Dendritic cell treated with granulocyte-macrophage colony-stimulating factor and Interleukin-4, amounts not matched to agents 40 ng/mL and 50 ng/mL, for 4 days (primary cell): ENCODE data around the gene CCDC24.

ENCODE experiments used
- H3K27ac Mint-ChIP-seq: one replicate; pipeline ENCODE4 v1.8.0; 2022; ENCODE audit warnings: mild to moderate bottlenecking, mixed read lengths
- H3K27me3 Mint-ChIP-seq: one replicate; pipeline ENCODE4 v1.8.0; 2022; ENCODE audit warnings: mild to moderate bottlenecking, mixed read lengths
- H3K36me3 Mint-ChIP-seq: one replicate; pipeline ENCODE4 v1.8.0; 2022; ENCODE audit warnings: low read depth, mixed read lengths
- H3K4me1 Mint-ChIP-seq: one replicate; pipeline ENCODE4 v1.8.0; 2022; ENCODE audit warnings: low read depth, mixed read lengths
- H3K4me3 Mint-ChIP-seq: one replicate; pipeline ENCODE4 v1.8.0; 2022; ENCODE audit warnings: mild to moderate bottlenecking, moderate library complexity, mixed read lengths
- H3K9me3 Mint-ChIP-seq: one replicate; pipeline ENCODE4 v1.8.0; 2022; ENCODE audit warnings: mixed read lengths
- intact Hi-C: fragments of 100-400 bp; cut with micrococcal nuclease; formaldehyde crosslinking; loops from one replicate; pipeline ENCODE4 v1.15.0; 2022

Gene CCDC24

DNA sequence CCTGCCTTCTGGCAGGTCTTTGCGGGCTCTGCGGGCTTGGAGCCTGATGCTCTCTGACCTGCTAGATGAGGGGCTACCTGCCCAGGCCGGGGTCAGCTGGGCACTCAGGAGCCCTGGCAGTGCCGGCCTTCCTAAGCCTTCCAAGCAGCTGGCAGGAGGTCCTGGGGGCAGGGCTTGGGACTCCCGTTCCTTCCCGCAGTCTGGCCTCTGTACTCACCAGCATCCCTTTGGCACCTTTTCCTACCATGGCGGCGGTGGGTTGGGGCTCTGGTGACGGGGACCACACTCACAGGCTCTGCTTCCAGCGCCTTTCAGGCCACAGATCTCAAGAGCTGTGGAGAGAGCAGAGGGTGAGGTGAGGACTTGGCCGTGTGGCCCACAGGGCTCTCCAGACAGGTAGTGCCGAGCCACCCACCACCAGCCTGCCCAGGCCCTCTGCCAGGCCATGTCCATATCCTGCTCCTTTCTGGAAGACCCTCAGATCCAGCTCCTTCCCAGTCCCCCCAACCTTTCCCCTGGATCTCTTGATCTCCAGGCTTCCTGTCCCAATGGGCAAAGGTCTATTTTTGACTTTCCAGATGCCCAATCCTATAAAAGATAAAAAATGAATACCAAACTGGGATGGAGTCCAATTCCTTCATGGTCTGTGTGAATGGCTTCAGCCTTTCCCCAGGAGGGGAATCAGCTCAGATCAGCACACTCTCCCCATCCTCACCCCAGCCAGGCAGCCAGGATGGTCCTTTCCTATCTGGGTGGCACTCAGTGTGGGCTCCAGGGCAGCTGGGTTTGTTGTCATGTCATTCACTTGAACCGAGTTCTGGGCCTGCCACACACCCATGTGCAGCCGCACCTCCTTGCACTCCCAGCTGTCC is 32.9 kb downstream of the CCDC24 start:
- intact Hi-C loops = no loop called here
- no peak overlapping the region for H3K4me3 Mint-ChIP-seq
- H3K27me3 Mint-ChIP-seq = peaks cover 12% of the 10 kb centered on the region
- H3K4me1 Mint-ChIP-seq = peaks cover 16% of the 10 kb centered on the region
- no peaks in the 10 kb centered on the region for H3K36me3 Mint-ChIP-seq
- H3K27ac Mint-ChIP-seq = no peak overlapping the region
- H3K9me3 Mint-ChIP-seq = no peaks in the 10 kb centered on the region

DNA sequence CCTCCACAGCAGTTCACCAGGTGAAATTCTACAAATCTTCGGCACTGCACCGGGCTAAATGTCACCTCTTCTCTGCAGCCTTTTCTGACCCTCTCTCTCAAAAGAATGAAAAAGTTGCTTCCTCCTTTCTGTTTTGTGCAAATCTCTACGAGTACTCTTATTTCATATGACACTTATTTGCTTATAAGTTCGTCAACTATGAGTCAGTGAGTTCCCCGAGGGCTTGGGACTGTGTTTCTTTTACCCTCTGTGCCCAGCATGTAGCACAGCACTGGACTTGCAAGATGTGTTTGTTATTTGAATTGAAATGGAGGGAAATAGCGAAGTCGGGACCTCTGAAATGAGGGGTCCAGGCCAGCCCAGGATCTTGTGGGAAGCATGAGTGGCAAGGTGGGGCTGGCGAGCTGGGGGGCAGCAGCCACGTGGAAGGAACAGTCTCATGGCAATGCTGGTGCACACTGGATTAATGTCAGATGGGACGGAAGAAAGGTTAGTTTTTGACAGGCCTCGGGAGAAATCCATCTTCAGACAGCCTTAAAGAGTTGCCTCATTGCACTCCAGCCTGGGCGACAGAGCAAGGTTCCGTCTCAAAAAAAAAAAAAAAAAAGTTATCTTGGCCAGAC is 33.6 kb downstream of the CCDC24 start:
- peaks cover 4% of the 10 kb centered on the region for H3K36me3 Mint-ChIP-seq
- peaks cover 23% of the 10 kb centered on the region for H3K4me1 Mint-ChIP-seq
- no peak overlapping the region for H3K4me3 Mint-ChIP-seq
- H3K9me3 Mint-ChIP-seq = no peaks in the 10 kb centered on the region
- H3K27ac Mint-ChIP-seq = no peak overlapping the region
- H3K27me3 Mint-ChIP-seq = peaks cover 15% of the 10 kb centered on the region
- intact Hi-C loops = no loop called here

GRCh38 chr1:44025816-44026215 is 34.4 kb downstream of the CCDC24 start:
- H3K4me1 Mint-ChIP-seq = peaks cover 24% of the 10 kb centered on the region
- H3K36me3 Mint-ChIP-seq = peaks cover 4% of the 10 kb centered on the region
- no peak overlapping the region for H3K4me3 Mint-ChIP-seq
- H3K27me3 Mint-ChIP-seq = peaks cover 19% of the 10 kb centered on the region
- H3K27ac Mint-ChIP-seq = no peak overlapping the region
- intact Hi-C loops = no loop called here
- no peaks in the 10 kb centered on the region for H3K9me3 Mint-ChIP-seq

DNA sequence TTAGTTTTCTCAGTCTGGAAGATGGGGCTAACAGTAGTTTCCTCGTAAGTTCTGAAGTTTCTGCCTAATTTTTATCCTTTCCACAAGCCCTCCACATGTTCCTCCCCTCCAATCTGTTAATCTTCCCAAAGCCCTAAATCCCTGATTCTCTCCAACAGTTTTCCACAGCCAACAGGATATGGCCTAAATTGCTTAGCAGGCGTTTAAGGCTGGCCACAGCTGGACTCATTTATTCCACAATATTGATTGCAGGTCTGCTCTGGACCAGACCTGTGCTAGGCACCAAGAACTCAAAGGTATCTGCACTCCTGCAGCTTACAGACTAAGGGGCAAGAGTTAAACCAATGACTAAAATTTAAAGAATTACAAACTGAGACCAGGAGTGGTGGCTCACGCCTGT is 35.9 kb downstream of the CCDC24 start:
- intact Hi-C loops = no loop called here
- H3K9me3 Mint-ChIP-seq = no peaks in the 10 kb centered on the region
- no peak overlapping the region for H3K27ac Mint-ChIP-seq
- H3K36me3 Mint-ChIP-seq = peaks cover 4% of the 10 kb centered on the region
- peaks cover 34% of the 10 kb centered on the region for H3K4me1 Mint-ChIP-seq
- no peak overlapping the region for H3K4me3 Mint-ChIP-seq
- peaks cover 34% of the 10 kb centered on the region for H3K27me3 Mint-ChIP-seq

DNA sequence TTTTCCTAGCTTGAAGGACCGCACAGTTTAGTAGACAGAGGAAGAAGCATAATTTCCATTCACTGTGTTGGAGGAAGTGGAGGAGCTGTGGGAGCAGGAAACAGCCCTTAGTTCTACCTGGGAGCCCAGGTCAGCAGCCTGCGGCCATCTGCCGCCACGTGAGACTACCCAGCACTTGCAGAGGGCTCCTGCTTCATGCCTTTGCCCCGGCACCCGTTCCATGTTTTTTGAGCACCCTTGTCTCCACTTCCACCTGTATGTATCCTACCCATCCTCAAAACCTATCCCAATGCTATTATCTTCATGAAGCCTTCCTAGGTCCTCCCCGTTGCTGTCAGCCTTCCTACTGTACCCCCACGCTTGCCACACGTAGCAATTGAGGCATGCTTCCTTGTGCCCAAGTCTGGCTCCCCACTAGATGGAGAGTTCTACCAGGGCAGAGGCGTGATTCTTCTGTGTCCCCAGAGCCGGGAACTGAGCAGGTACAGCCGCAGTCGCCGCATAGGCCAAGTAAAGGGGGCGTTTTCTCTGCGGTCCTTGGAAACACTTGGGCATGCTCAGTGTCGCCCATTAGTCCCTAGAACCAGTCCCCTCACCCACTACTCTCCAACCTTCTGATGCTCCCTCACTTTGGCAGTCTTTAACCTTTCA is 38.0 kb downstream of the CCDC24 start:
- Mint-ChIP-seq H3K27ac (peak overlapping the region; percentile 83), H3K36me3 (peaks cover 4% of the 10 kb centered on the region), H3K4me3 (peak overlapping the region; percentile 93), H3K4me1 (peaks cover 34% of the 10 kb centered on the region), H3K27me3 (peaks cover 44% of the 10 kb centered on the region), H3K9me3 (no peaks in the 10 kb centered on the region)
- intact Hi-C loops = no loop called here

- intact Hi-C loops = loop anchor here (10.0 kb wide), 1 partner anchor 85 kb away; the partner anchor contains the start of gene IPO13
- Mint-ChIP-seq H3K27ac (peak overlapping the region; percentile 83), H3K9me3 (no peaks in the 10 kb centered on the region), H3K36me3 (peaks cover 4% of the 10 kb centered on the region), H3K4me3 (peak overlapping the region; percentile 93), H3K4me1 (peaks cover 34% of the 10 kb centered on the region), H3K27me3 (peaks cover 44% of the 10 kb centered on the region)
Observed at GRCh38 chr1:44029911-44030604, 38.7 kb downstream of the CCDC24 start.

- no peaks in the 10 kb centered on the region for H3K9me3 Mint-ChIP-seq
- intact Hi-C loops = loop anchor here (10.0 kb wide), 1 partner anchor 86 kb away; the partner anchor contains the start of gene IPO13
Observed at GRCh38 chr1:44030605-44031251, 39.3 kb downstream of the CCDC24 start.

GRCh38 chr1:44031252-44032169 is 40.1 kb downstream of the CCDC24 start, which contains the start of gene SLC6A9:
Gene SLC6A9 (minus strand): TSS chr1:44031462. CDS start chr1:44024277, 7,185 bp downstream.
- intact Hi-C loops = loop anchor here (10.0 kb wide), 1 partner anchor 87 kb away; the partner anchor contains the start of gene IPO13
- Mint-ChIP-seq H3K4me3 (peak within 1 kb of the TSS; percentile 78), H3K27ac (peak within 1 kb of the TSS; percentile 83), H3K36me3 (peaks cover 4% of the 10 kb centered on the region), H3K27me3 (peaks cover 44% of the 10 kb centered on the region), H3K4me1 (peaks cover 34% of the 10 kb centered on the region), H3K9me3 (no peaks in the 10 kb centered on the region)

More at GRCh38 chr1:44030605-44031251, 39.3 kb downstream of the CCDC24 start:
- Mint-ChIP-seq H3K4me3 (peak overlapping the region; percentile 78), H3K27me3 (peaks cover 44% of the 10 kb centered on the region), H3K36me3 (peaks cover 4% of the 10 kb centered on the region), H3K27ac (peak overlapping the region; percentile 83), H3K4me1 (peaks cover 34% of the 10 kb centered on the region)

DNA sequence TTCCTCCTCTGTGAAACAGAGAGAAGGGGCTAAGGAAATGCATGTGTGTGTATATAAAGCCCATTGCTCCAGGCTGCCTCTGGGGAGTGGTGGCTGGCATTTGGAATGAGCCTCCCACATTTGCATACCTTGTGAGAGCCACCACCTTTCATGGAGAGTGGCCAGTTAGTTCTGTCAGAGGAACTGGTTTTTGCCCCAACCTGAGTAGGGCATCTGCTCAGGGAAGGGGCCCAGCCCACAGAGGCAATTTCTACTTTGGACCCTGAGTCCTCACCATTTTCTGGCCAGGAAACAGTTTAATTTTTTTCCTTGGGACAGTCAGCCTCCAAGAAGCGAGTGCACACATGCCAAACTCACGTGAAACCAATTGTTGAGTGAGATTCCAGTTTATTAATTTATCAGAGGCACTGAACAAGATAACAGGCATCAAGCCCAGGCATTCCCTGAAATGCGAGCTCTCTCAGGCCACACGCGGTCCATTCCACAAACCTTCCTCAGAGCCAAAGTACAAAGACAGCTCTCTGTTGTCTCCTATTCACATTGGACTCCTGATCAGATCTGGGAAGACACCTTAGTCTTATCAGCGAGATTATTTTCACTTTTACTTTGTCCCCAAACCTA is 40.9 kb downstream of the CCDC24 start:
- Mint-ChIP-seq H3K4me1 (peaks cover 34% of the 10 kb centered on the region), H3K27ac (no peak overlapping the region), H3K27me3 (peaks cover 44% of the 10 kb centered on the region), H3K36me3 (peaks cover 4% of the 10 kb centered on the region), H3K9me3 (no peaks in the 10 kb centered on the region), H3K4me3 (no peak overlapping the region)
- intact Hi-C loops = loop anchor here (10.0 kb wide), 1 partner anchor 87 kb away; the partner anchor contains the start of gene IPO13

- H3K27me3 Mint-ChIP-seq = peaks cover 41% of the 10 kb centered on the region
- no peaks in the 10 kb centered on the region for H3K9me3 Mint-ChIP-seq
- no peak overlapping the region for H3K4me3 Mint-ChIP-seq
- H3K4me1 Mint-ChIP-seq = peaks cover 30% of the 10 kb centered on the region
- H3K27ac Mint-ChIP-seq = no peak overlapping the region
- intact Hi-C loops = loop anchor here (10.0 kb wide), 1 partner anchor 88 kb away; the partner anchor contains the start of gene IPO13
- peaks cover 4% of the 10 kb centered on the region for H3K36me3 Mint-ChIP-seq
Observed at GRCh38 chr1:44033041-44033575, 41.7 kb downstream of the CCDC24 start.

DNA sequence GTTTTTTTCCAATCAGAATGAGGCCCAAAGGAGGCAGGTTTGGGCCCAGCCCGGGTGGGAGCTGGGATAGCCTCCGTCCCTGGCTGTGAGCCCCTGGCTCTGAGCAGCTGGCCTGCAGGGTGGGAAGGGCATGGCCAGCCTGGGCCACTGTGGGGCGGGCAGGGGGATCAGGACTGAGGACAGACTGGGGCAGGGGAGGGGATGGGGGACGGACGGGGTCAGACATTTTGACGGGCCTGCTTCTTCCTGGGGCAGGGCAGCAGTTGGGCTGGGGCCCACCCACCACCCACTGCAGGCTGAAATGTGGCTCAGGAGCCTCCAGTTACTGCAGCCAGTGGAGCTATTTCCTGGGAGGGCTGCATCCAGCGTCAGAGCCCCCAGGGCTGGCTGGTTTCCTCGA is 42.4 kb downstream of the CCDC24 start:
- Mint-ChIP-seq H3K27ac (no peak overlapping the region), H3K36me3 (peaks cover 4% of the 10 kb centered on the region), H3K4me3 (no peak overlapping the region), H3K4me1 (peaks cover 23% of the 10 kb centered on the region), H3K27me3 (peaks cover 35% of the 10 kb centered on the region), H3K9me3 (no peaks in the 10 kb centered on the region)
- intact Hi-C loops = loop anchor here (10.0 kb wide), 1 partner anchor 89 kb away; the partner anchor contains the start of gene IPO13
